Endometrium (tissue), 2 donors: ENCODE results near the gene MACROD2.
"Not testable (repeated sequence)": the region's sequence is repeated elsewhere in the genome, so short reads cannot be mapped to it uniquely, and the experiment has no call there.

Experiments
- FAIRE-seq: peaks from 2 replicates; lab custom pipeline; 2012; peaks lifted over from hg19 to GRCh38; lab: Jason Lieb, UNC
- donor health status: control.
- donor health status: control.

MACROD2 gene

GRCh38 chr20:15374682-15375081 is 1379.4 kb downstream of the MACROD2 start:
- FAIRE-seq = no peak

- no peak for FAIRE-seq
Measured at GRCh38 chr20:15375836-15376235, 1380.5 kb downstream of the MACROD2 start.

- not testable (repeated sequence) for FAIRE-seq
Measured at GRCh38 chr20:15377603-15378002, 1382.3 kb downstream of the MACROD2 start.

- no peak for FAIRE-seq
Measured at GRCh38 chr20:15378151-15378550, 1382.8 kb downstream of the MACROD2 start.

- no peak for FAIRE-seq
Measured at GRCh38 chr20:15379681-15380296, 1384.5 kb downstream of the MACROD2 start.

GRCh38 chr20:15380770-15381169 is 1385.5 kb downstream of the MACROD2 start:
- FAIRE-seq = no peak

DNA sequence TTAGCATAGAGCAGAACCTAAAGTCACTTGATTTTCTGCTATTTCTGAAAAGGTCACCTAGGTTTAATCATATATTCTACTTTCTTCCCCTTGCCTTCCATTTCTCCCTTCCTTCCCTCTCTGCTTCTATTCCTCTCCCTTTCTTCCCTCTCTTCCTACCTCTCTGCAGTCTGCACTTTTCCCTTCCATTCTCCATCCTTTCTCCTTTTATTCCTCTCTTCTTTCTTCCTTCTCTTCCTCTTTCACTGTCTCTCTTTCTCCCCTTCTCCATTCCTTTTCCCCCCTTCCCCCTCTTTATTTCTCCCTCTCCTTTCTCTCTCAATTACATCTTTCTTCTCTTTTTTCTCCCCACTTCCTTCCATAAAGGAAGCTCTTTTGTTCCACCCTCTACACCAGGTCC is 1391.9 kb downstream of the MACROD2 start:
- FAIRE-seq = no peak

GRCh38 chr20:15395457-15395856 is 1400.1 kb downstream of the MACROD2 start:
- no peak for FAIRE-seq

- no peak for FAIRE-seq
Measured at GRCh38 chr20:15396026-15396425, 1400.7 kb downstream of the MACROD2 start.

DNA sequence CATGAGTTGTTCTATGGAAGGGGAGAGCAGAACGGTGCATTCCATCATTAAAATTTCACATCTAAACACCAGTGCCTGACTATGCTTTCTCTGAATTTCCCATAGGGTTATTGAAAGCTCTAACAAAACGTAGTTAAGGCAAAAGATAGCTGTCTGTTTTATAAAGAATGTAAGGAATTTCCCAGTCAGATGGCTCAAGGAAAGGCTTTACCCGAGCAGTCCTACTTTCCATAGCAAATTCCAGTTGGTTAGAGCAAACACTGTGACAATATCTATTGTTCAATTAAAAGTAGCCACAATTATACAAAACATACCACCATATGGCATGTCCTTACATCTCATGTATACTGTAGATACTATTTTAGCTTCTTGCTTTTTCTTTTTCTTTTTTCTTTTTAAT is 1401.6 kb downstream of the MACROD2 start:
- no peak for FAIRE-seq

DNA sequence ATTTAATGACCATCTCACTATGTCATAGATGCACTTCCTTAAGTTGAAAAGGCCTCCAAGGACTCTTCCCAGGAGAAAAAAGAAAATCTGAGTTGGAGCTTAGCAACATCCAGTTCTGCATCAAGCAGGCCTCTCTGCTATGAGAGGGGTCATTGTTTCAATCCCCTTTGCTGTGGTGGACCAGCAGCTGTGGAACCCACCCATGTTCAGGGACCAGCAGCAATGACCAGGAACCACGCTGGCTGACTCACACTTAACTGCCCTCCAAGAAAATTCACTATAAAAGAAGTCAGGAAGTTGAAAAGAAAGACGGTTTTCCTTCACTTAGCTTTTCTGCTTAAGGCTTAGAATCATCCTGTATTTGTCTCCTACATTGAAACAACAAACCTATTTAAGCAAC is 1404.5 kb downstream of the MACROD2 start:
- FAIRE-seq = no peak

- no peak for FAIRE-seq
Measured at GRCh38 chr20:15406072-15406471, 1410.8 kb downstream of the MACROD2 start.

DNA sequence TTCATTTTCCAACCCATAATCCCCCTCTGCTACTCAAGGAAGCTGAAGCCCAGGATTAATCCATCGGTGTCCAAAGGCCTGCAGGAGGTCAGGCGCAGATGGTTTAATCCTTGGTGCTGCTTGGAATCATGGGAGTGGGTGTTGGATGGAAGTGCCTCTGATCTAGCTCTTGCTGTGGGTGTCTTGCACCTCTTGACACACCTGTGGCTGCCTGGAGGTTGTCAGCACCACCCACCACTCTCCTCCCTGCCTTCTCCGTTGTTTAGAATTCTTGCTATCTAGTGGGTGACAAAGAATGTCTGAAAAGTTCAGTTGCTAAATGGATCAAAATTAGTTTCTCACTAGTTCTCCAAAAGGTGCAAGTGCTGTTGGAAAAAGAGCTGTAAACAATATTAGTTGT is 1416.5 kb downstream of the MACROD2 start:
- FAIRE-seq = no peak

DNA sequence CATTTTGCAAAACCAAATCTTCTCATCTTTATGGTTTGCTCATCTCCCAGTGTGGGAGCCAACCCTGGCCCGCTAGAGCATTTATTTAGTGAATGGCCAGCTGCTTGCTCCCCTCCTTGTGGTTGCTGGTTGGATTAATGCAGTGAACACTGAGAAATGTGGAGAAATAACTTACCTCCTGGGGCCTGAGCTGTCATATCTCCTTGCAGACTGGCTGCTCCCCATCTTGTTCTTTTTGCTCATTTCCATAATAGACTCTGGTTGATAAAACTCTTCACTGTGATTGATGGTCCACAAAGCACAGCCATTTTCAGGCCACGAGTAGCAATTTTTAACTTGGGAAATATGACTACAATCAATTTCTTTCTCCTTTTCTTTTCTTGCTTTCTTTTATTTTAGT is 1420.6 kb downstream of the MACROD2 start:
- FAIRE-seq = no peak

DNA sequence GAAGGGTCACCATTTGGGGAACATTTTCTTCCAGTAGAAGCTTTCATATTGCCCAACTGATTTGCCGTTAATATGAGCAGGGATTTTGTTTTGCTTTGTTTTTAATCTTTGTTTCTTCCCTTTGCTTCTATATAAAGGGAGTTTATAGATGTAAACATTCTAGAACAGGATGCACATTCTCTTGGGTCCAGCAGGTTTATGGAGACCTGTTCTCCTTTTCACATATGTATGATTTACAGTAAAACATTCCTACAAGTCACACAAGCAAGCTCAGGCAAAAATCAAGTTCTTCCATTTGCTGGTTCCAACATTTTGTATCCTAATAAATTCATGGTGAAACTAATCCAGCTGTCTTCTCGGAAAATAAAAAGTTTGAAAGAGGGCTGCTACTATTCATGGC is 1424.5 kb downstream of the MACROD2 start:
- FAIRE-seq = no peak

DNA sequence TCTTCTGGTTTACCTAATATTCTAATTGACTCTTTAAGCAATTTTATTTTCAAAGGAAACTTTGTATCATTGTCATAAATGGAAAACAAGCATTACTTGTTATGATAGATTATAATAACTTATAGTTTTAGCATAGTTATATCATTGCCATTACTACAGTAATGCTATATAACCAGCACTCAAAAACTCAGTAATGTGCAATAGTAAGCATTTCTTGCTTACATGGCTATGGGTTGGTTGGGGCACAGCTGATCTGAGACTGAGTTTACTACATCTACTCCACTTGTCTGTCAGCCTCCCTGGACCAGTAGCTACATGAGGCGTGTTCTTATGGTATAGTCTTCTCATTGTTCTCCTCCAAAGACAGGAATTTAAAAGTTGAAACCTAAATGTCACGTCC is 1427.7 kb downstream of the MACROD2 start:
- FAIRE-seq = no peak

- no peak for FAIRE-seq
Measured at GRCh38 chr20:15439551-15439950, 1444.2 kb downstream of the MACROD2 start.

GRCh38 chr20:15440049-15440820 is 1444.9 kb downstream of the MACROD2 start:
- no peak for FAIRE-seq

GRCh38 chr20:15445056-15445840 is 1449.9 kb downstream of the MACROD2 start:
- FAIRE-seq = no peak

- FAIRE-seq = no peak
Measured at GRCh38 chr20:15446373-15446772, 1451.1 kb downstream of the MACROD2 start.

GRCh38 chr20:15447549-15447948 is 1452.2 kb downstream of the MACROD2 start:
- FAIRE-seq = no peak

GRCh38 chr20:15449061-15449460 is 1453.7 kb downstream of the MACROD2 start:
- no peak for FAIRE-seq

GRCh38 chr20:15451241-15451640 is 1455.9 kb downstream of the MACROD2 start:
- FAIRE-seq = no peak
